ENCODE results near the gene LLGL2.

DNA sequence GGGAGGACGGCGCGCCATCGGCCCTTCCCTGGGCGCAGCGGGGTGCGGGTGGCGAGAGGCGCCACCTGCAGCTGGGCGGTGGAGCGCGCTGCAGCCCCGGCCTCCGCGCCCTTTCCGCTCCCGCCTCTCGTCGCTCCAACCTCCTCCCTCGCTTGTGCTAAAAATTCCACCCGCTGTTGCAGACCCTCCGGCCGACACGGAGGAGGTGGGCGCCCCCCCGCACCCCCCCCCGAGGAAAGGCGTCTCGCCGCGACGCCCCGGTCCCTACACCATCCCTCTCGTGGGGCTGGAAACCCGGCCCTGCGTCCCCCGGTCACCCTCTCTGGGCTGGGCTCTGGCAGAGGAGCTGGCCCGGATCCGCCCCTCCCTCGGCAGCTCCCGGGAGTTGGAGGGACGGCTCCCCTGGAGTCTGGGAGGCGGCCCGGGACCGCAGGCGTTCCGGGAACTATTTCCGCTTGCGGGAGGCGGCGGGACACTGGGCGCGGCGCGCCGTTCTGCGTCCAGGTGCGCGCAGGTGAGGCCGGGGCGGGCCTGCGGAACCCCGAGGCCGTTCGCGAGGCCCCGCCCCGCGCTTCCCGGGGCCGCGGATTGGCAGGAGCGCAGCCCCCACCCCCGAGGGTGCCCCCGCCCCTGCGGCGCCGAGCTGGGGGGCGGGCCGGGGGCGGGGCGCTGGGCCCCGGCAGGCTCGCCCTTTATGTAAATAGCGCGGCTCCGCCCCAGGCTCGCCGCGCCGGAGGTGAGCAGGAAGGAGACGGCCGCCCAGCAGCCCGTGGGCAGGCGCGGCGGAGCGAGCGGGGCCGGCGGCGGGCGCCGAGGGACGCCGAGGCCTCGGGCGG is at the start of gene LLGL2:
- no peak for TF ChIP-seq CTCF (IDR thresholded peaks at IDR 0.05; ENCODE audit: insufficient read depth, low read depth, low read length)
- TF ChIP-seq EZH2 (IDR thresholded peaks at IDR 0.05; ENCODE audit: insufficient read depth, low read length), result no peak

Data from astrocyte (in vitro differentiated cells and primary cell).